WTC11 (cell line): ENCODE measurements around the gene AMN. TPM values are rescaled to one million over a fixed set of nuclear protein-coding genes. Genes with fewer than 3 reads are reported as not detected.

Experiments
- ATAC-seq: fragments of 200-7000 bp; cut with Tn5 transposase; 2 replicates; pipeline ENCODE4 v1.10.0; 2021; ENCODE audit warnings: mild to moderate bottlenecking, moderate library complexity
- CTCF ChIA-PET: fragments of 300-600 bp; sonication (Branson Sonifier 250); formaldehyde crosslinking; loops from one replicate; lab custom pipeline; 2021; ENCODE audit warnings: antibody characterized with exemption; lab: Charles Lee
- POLR2A ChIA-PET: fragments of 350-600 bp; sonication (Branson Sonifier 250); formaldehyde crosslinking; loops from one replicate; lab custom pipeline; 2021; ENCODE audit warnings: antibody characterized with exemption; lab: Charles Lee
- DNase-seq: peaks from one replicate; pipeline ENCODE4 v3.0.0; 2021; ENCODE audit warnings: low spot score
- H3K27ac Mint-ChIP-seq: 2 replicates; pipeline ENCODE4 v1.8.0; 2021; ENCODE audit warnings: mixed read lengths
- H3K27me3 Mint-ChIP-seq: 2 replicates; pipeline ENCODE4 v1.8.0; 2021; ENCODE audit warnings: low read depth, mild to moderate bottlenecking, moderate library complexity, mixed read lengths
- H3K36me3 Mint-ChIP-seq: 2 replicates; pipeline ENCODE4 v1.8.0; 2021; ENCODE audit warnings: mixed read lengths
- H3K4me1 Mint-ChIP-seq: 2 replicates; pipeline ENCODE4 v1.8.0; 2022; ENCODE audit warnings: mixed read lengths
- H3K4me3 Mint-ChIP-seq: 2 replicates; pipeline ENCODE4 v1.8.0; 2021; ENCODE audit warnings: mild to moderate bottlenecking, moderate library complexity, mixed read lengths
- H3K9me3 Mint-ChIP-seq: 2 replicates; pipeline ENCODE4 v1.8.0; 2021; ENCODE audit warnings: mixed read lengths
- AR ChIP-seq: fragments of 250-450 bp; sonication (Bioruptor Pico); IDR thresholded peaks from 2 replicates; pipeline ENCODE4 v1.9.0; 2021; ENCODE audit warnings: mild to moderate bottlenecking
- ATF6 ChIP-seq: sonication (generic); formaldehyde crosslinking; IDR thresholded peaks from 2 replicates; pipeline ENCODE4 v1.8.1; 2023; ENCODE audit warnings: mild to moderate bottlenecking, missing genetic modification reagents
- E2F1 ChIP-seq: sonication (generic); formaldehyde crosslinking; IDR thresholded peaks from 2 replicates; pipeline ENCODE4 v1.8.0; 2022; ENCODE audit warnings: mild to moderate bottlenecking, missing genetic modification reagents
- E2F4 ChIP-seq: sonication (generic); formaldehyde crosslinking; IDR thresholded peaks from 2 replicates; pipeline ENCODE4 v1.8.1; 2022; ENCODE audit warnings: low read depth, mild to moderate bottlenecking, moderate library complexity, missing genetic modification reagents, borderline replicate concordance
- ELF4 ChIP-seq: sonication (generic); formaldehyde crosslinking; IDR thresholded peaks from 2 replicates; pipeline ENCODE4 v1.8.1; 2022; ENCODE audit warnings: low read depth, mild to moderate bottlenecking, moderate library complexity, missing genetic modification reagents
- FOXK1 ChIP-seq: sonication (generic); formaldehyde crosslinking; IDR thresholded peaks from 2 replicates; pipeline ENCODE4 v1.8.0; 2022; ENCODE audit warnings: mild to moderate bottlenecking, moderate library complexity, missing genetic modification reagents
- FOXP1 ChIP-seq: sonication (generic); formaldehyde crosslinking; IDR thresholded peaks from 2 replicates; pipeline ENCODE4 v1.8.0; 2022; ENCODE audit warnings: missing genetic modification reagents, mild to moderate bottlenecking, moderate library complexity, borderline replicate concordance
- GRHL2 ChIP-seq: fragments of 250-450 bp; sonication (Bioruptor Pico); IDR thresholded peaks from 2 replicates; pipeline ENCODE4 v1.8.0; 2022; ENCODE audit warnings: mild to moderate bottlenecking, moderate library complexity; ENCODE audit not compliant: insufficient replicate concordance, severe bottlenecking
- IRF1 ChIP-seq: sonication (generic); formaldehyde crosslinking; IDR thresholded peaks from 2 replicates; pipeline ENCODE4 v1.8.0; 2023; ENCODE audit warnings: missing genetic modification reagents
- OVOL2 ChIP-seq: fragments of 250-450 bp; sonication (Bioruptor Pico); IDR thresholded peaks from 2 replicates; pipeline ENCODE4 v1.9.0; 2021; ENCODE audit warnings: mild to moderate bottlenecking, borderline replicate concordance
- PRDM15 ChIP-seq: sonication (generic); formaldehyde crosslinking; IDR thresholded peaks from 2 replicates; pipeline ENCODE4 v1.8.0; 2022; ENCODE audit warnings: missing genetic modification reagents
- RELA ChIP-seq: sonication (generic); formaldehyde crosslinking; IDR thresholded peaks from 2 replicates; pipeline ENCODE4 v1.8.1; 2022; ENCODE audit warnings: missing genetic modification reagents, mild to moderate bottlenecking, borderline replicate concordance
- SP1 ChIP-seq: sonication (generic); formaldehyde crosslinking; conservative IDR thresholded peaks from 2 replicates; pipeline ENCODE4 v1.8.1; 2022; ENCODE audit warnings: missing genetic modification reagents
- USF1 ChIP-seq: sonication (generic); formaldehyde crosslinking; IDR thresholded peaks from 2 replicates; pipeline ENCODE4 v1.8.0; 2022; ENCODE audit warnings: mild to moderate bottlenecking, missing genetic modification reagents
- ZNF219 ChIP-seq: sonication (generic); formaldehyde crosslinking; IDR thresholded peaks from 2 replicates; pipeline ENCODE4 v1.8.0; 2023; ENCODE audit warnings: missing genetic modification reagents, mild to moderate bottlenecking, borderline replicate concordance
- ZNF416 ChIP-seq: fragments of 250-450 bp; sonication (Bioruptor Pico); IDR thresholded peaks from 2 replicates; pipeline ENCODE4 v1.9.0; 2021; ENCODE audit warnings: mild to moderate bottlenecking, inconsistent platforms
- ZNF425 ChIP-seq: fragments of 250-450 bp; sonication (Bioruptor Pico); conservative IDR thresholded peaks from 2 replicates; pipeline ENCODE4 v1.9.0; 2021; ENCODE audit warnings: mild to moderate bottlenecking
- ZNF512 ChIP-seq: sonication (generic); formaldehyde crosslinking; IDR thresholded peaks from 2 replicates; pipeline ENCODE4 v1.8.1; 2022; ENCODE audit warnings: missing genetic modification reagents, borderline replicate concordance
- total RNA-seq: library from RNA; stranded (reverse); gene quantifications from 3 replicates; pipeline ENCODE4 v1.2.3, GENCODE V29; 2021

AMN gene
- total RNA-seq, 1 experiment from 2014 or later: 2.8 TPM

GRCh38 chr14:102939820-102940561, 17.5 kb downstream of the AMN start:
- ChIA-PET CTCF (no interaction called here), POLR2A (no interaction called here)
- peaks cover 39% of the 10 kb centered on the region for H3K36me3 Mint-ChIP-seq
- H3K9me3 Mint-ChIP-seq: no peaks in the 10 kb centered on the region
- no peaks in the 10 kb centered on the region for H3K4me1 Mint-ChIP-seq
- DNase-seq (no peak), ATAC-seq (no peak)
- H3K27ac Mint-ChIP-seq: 0 out of 2 replicates have a peak overlapping the region, but pooled peaks have one; percentile 36
- no peak overlapping the region for H3K4me3 Mint-ChIP-seq
- no peaks in the 10 kb centered on the region for H3K27me3 Mint-ChIP-seq
- TF ChIP-seq RELA (no peak), ZNF512 (CRISPR knock-in tag) (no peak), USF1 (CRISPR knock-in tag) (no peak), FOXP1 (CRISPR knock-in tag) (no peak), PRDM15 (CRISPR knock-in tag) (no peak), ZNF425 (CRISPR knock-in tag) (no peak), AR (CRISPR knock-in tag) (no peak), E2F1 (CRISPR knock-in tag) (no peak), OVOL2 (CRISPR knock-in tag) (no peak), E2F4 (CRISPR knock-in tag) (no peak), SP1 (CRISPR knock-in tag) (no peak), FOXK1 (CRISPR knock-in tag) (no peak), ZNF416 (CRISPR knock-in tag) (no peak), IRF1 (CRISPR knock-in tag) (no peak), ZNF219 (CRISPR knock-in tag) (no peak), ELF4 (no peak), ATF6 (CRISPR knock-in tag) (no peak), GRHL2 (CRISPR knock-in tag) (no peak)
